COLO668 (cell line): Measurements from ENCODE around the gene NDUFAB1.
"Not testable (repeated sequence)": the region's sequence is repeated elsewhere in the genome, so short reads cannot be mapped to it uniquely, and the experiment has no call there.

Source experiments
- DNase-seq: peaks from one replicate; lab custom pipeline; 2025; ENCODE audit not compliant: unreplicated experiment; lab: John Stamatoyannopoulos, UW

Gene NDUFAB1

GRCh38 chr16:23556881-23557778, 39.0 kb downstream of the NDUFAB1 start, which contains the start of the genes EARS2 and UBFD1:
EARS2 (minus strand) TSS chr16:23557350; CDS start chr16:23557343, 7 bp downstream.
UBFD1 (plus strand) TSS chr16:23557727; CDS start chr16:23557743, 16 bp downstream.
- peak; percentile 97 for DNase-seq

GRCh38 chr16:23554536-23554935, 41.6 kb downstream of the NDUFAB1 start:
- no peak for DNase-seq

GRCh38 chr16:23552161-23552560, 44.0 kb downstream of the NDUFAB1 start:
- no peak for DNase-seq

GRCh38 chr16:23549938-23550337, 46.2 kb downstream of the NDUFAB1 start:
- DNase-seq: no peak

GRCh38 chr16:23544436-23544835, 51.7 kb downstream of the NDUFAB1 start:
- no peak for DNase-seq

GRCh38 chr16:23540817-23541178, 55.3 kb downstream of the NDUFAB1 start:
- not testable (repeated sequence) for DNase-seq

DNA sequence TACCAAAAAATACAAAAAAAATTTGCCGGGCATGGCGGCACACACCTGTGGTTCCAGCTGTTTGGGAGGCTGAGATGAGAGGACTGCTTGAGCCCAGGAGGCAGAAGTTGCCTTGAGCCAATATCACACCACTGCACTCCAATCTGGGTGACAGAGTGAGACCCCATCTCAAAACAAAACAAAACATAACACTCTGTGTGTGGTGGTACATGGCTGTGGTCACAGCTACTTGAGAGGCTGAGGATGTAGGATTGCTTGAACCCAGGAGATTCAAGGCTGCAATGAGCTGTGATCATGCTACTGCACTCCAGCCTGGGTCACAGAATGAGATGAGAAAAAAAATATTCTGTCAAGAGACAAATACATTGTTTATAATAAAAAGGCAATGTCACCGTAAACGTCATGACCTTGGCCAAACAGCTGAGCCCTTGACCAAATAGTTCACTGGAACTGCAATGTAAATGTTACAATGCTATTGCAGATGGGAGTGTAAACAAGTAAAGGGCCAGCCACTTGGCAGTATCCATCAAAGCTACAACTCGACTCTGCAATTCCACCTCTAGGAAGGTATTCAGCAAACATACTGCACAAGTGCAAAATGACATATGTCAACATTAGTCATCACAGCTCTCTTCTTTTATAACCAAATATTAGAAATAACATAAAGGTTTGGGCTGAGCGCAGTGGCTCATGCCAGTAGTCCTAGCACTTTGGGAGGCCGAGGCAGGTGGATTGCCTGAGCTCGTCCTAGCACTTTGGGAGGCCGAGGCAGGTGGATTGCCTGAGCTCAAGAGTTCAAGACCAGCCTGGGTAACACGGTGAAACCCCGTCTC, 55.9 kb downstream of the NDUFAB1 start:
- DNase-seq: peak; percentile 34

- no peak for DNase-seq
These were observed 57.2 kb downstream of the NDUFAB1 start for GRCh38 chr16:23538919-23539278.

GRCh38 chr16:23537390-23537789, 58.7 kb downstream of the NDUFAB1 start:
- no peak for DNase-seq

DNA sequence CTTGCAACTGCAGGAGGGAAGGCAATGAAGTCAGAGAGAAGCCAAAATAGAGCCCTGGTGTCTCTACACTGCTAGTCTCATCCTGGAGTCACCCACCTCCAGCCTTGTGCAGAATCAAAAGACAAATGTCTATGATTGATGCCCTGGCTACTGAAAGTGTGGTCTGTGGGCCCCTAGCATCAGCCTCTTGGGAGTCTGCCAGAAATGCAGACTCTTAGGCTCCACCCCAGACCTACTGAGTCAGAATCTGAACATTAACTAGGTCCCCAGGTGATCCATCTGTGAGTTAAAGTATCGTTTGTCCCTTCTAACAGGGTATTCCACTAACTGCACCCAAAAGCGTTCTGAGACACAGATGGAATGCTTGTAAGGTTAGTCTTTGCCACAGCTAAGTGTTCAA, 60.2 kb downstream of the NDUFAB1 start:
- no peak for DNase-seq

DNA sequence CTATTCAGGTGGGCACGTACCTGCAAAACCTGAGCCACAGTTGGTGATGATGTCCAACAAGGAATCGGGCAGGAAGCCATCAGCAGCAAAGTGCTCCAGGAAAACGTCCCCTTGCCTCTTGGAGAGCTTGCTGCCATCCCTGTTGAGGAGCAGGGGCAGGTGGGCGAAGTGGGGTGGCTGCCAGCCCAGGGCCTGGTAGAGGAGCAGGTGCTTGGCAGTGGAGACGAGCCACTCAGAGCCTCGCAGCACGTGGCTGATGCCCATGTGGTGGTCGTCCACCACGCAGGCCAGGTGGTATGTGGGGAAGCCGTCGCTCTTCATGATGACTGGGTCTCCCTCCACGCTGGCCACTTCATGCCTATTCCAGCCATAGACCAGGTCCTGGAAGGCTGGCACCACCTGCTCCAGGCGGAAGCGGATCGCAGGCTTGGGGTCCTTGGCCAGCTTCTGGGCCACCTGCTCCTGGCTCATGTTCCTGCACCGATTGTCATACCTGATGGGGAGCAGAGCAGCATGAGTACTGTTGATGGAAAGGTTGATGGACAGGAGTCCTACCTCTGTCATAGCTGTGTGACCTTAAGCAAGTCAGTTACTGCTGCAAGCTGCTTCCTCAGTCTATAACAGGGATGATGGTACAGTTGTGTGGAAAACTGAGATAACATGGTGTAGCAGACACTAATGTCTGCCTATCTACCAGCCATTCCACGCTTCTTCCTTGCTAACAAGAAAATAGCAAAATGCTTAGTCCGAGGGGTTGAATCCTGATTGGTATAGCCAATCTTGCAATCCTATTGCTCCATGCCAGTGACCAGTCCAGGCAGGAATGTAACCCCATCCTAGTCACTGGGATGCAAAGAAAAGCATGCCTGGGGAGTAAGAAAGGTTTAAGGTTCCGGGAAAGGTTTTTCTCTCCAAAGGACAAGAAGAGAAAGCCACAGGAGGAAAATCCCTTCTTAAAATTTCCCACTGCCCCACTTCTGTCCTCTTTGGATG, 61.0 kb downstream of the NDUFAB1 start:
- no peak for DNase-seq

GRCh38 chr16:23532448-23532847, 63.7 kb downstream of the NDUFAB1 start:
- no peak for DNase-seq
